Transverse colon (tissue), 4 donors: Measurements from ENCODE around the gene NFKBIL1. TPM values are rescaled to one million over a fixed set of nuclear protein-coding genes. Genes with fewer than 3 reads are reported as not detected.
A peak's percentile ranks its signal among the peaks of the same experiment; 100 is the strongest.

Experiments used
- DNase-seq: peaks from one replicate; pipeline ENCODE4 v3.0.0-alpha.2; 2019
- H3K27ac ChIP-seq, 4 donors: fragments of 200-600 bp; sonication (generic); 2 replicates each; pipeline ENCODE4 v1.5.1; 2016 to 2018; ENCODE audit warnings: inconsistent platforms in 4 of 4
- H3K27me3 ChIP-seq: fragments of 200-600 bp; sonication (generic); 2 replicates; pipeline ENCODE4 v1.5.1; 2017; ENCODE audit warnings: inconsistent platforms
- H3K36me3 ChIP-seq, 4 donors: fragments of 200-600 bp; sonication (generic); 2 replicates each; pipeline ENCODE4 v1.5.1; 2017 to 2019; ENCODE audit warnings: inconsistent platforms in 4 of 4
- H3K4me1 ChIP-seq, 4 donors: fragments of 200-600 bp; sonication (generic); 2 replicates each; pipeline ENCODE4 v1.5.1; 2017 to 2020; ENCODE audit warnings: inconsistent platforms in 4 of 4
- H3K4me3 ChIP-seq, 4 donors: fragments of 200-600 bp; sonication (generic); 1 replicate in 1 of 4; 2 replicates in 3 of 4; pipeline versions ENCODE4 v1.5.1 to v1.6.1; 2017 to 2019; ENCODE audit warnings: inconsistent platforms in 4 of 4
- H3K9me3 ChIP-seq, 2 donors: fragments of 200-600 bp; sonication (generic); 2 replicates each; pipeline ENCODE4 v1.5.1; 2017 to 2019; ENCODE audit warnings: inconsistent platforms in 2 of 2
- CTCF ChIP-seq, 5 experiments: fragments of 200-600 bp in 3 of 5; fragments of 450-650 bp in 2 of 5; sonication (generic) in 3 of 5; IDR thresholded peaks; 1 replicate in 2 of 5; 2 replicates in 3 of 5; pipeline ENCODE4 v1.5.1; 2016 to 2017; ENCODE audit warnings: antibody characterized with exemption in 5 of 5, inconsistent platforms in 3 of 5, mild to moderate bottlenecking in 2 of 5, moderate library complexity in 1 of 5
- EP300 ChIP-seq: sonication (generic); formaldehyde crosslinking; IDR thresholded peaks from one replicate; pipeline ENCODE4 v1.6.1; 2017; ENCODE audit warnings: antibody characterized with exemption, low read depth
- POLR2A ChIP-seq: fragments of 450-650 bp; IDR thresholded peaks from one replicate; pipeline ENCODE4 v1.6.1; 2016; ENCODE audit warnings: antibody characterized with exemption, mild to moderate bottlenecking, moderate library complexity
- POLR2AphosphoS5 ChIP-seq, 3 donors: sonication (generic); formaldehyde crosslinking; IDR thresholded peaks; one replicate each; pipeline ENCODE4 v1.6.1; 2016; ENCODE audit warnings: antibody characterized with exemption in 3 of 3
- WGBS, 2 donors: methylation state at CpG; one replicate each; pipeline ENCODE4 v1.1.5; 2018; ENCODE audit warnings: low coverage in 1 of 2; 5-methylcytosine and 5-hydroxymethylcytosine counted together
- in situ Hi-C, 4 donors: fragments of 200-750 bp; cut with MboI; loops; one replicate each; pipeline versions ENCODE4 v1.15.0 to v1.15.1; 2017; ENCODE audit warnings: low sequenced_read_pairs in 3 of 4, low pct_ligation_motif_present in 1 of 4, low pct_unique_long_range_greater_than_20kb in 1 of 4
- intact Hi-C: fragments of 100-400 bp; cut with DNase I; formaldehyde crosslinking; loops from one replicate; pipeline ENCODE4 v1.15.1; 2023; ENCODE audit warnings: low total_unique reads
- total RNA-seq, 4 donors: library from RNA; depleted of rRNA; stranded (reverse); fragments of >200 nt; gene quantifications; one replicate each; pipeline ENCODE4 v1.1.0, GENCODE V29; 2016

The NFKBIL1 gene
- total RNA-seq, 4 donors from 2014 or later = 13.7 to 29.5 (median 22.9) TPM

GRCh38 chr6:31525932-31526591 is 21.3 kb upstream of the NFKBIL1 start:
- no peaks in the 10 kb centered on the region for H3K27me3 ChIP-seq
- intact Hi-C loops (no loop called here), in situ Hi-C loops (no loop called here)
- no peak overlapping the region for H3K27ac ChIP-seq
- H3K9me3 ChIP-seq = no peaks in the 10 kb centered on the region
- H3K4me1 ChIP-seq = no peaks in the 10 kb centered on the region
- TF ChIP-seq POLR2A (no peak), POLR2AphosphoS5 (IDR thresholded peaks at IDR 0.05) (no peak), CTCF (IDR thresholded peaks at IDR 0.05) (no peak), EP300 (no peak)
- H3K36me3 ChIP-seq = peaks cover 0 to 11% (median 7%) of the 10 kb centered on the region in 4 donors
- no peak overlapping the region for H3K4me3 ChIP-seq
- WGBS, 2 donors = 60 to 61% methylated on average over 2 to 4 of the region's 4 CpGs
- DNase-seq = no peak

GRCh38 chr6:31528307-31528777 is 19.1 kb upstream of the NFKBIL1 start:
- H3K4me3 ChIP-seq = no peak overlapping the region
- no peak overlapping the region for H3K27ac ChIP-seq
- H3K36me3 ChIP-seq = peaks cover 0 to 32% (median 18%) of the 10 kb centered on the region in 4 donors
- intact Hi-C loops = no loop called here
- H3K9me3 ChIP-seq = no peaks in the 10 kb centered on the region
- no peak for TF ChIP-seq POLR2A
- TF ChIP-seq EP300 = no peak
- no peak for TF ChIP-seq POLR2AphosphoS5 (IDR thresholded peaks at IDR 0.05)
- TF ChIP-seq CTCF (IDR thresholded peaks at IDR 0.05) = no peak
- DNase-seq = no peak
- WGBS, 2 donors = 80 to 88% methylated on average over 1 to 4 of the region's 4 CpGs
- no peaks in the 10 kb centered on the region for H3K4me1 ChIP-seq
- in situ Hi-C loops = no loop called here
- no peaks in the 10 kb centered on the region for H3K27me3 ChIP-seq

GRCh38 chr6:31528821-31529328 is 18.5 kb upstream of the NFKBIL1 start, which contains the start of gene MCCD1:
MCCD1 (plus strand) TSS chr6:31528962; CDS start chr6:31529015, 53 bp downstream.
- H3K27me3 ChIP-seq = no peaks in the 10 kb centered on the region
- H3K4me3 ChIP-seq = no peak within 1 kb of the TSS
- intact Hi-C loops (no loop called here), in situ Hi-C loops (no loop called here)
- H3K36me3 ChIP-seq = peaks cover 0 to 37% (median 20%) of the 10 kb centered on the region in 4 donors
- H3K27ac ChIP-seq = no peak within 1 kb of the TSS
- DNase-seq = no peak
- peak in 1 of 3 donors; percentile 2 for TF ChIP-seq POLR2AphosphoS5 (IDR thresholded peaks at IDR 0.05)
- TF ChIP-seq EP300 = no peak
- no peak for TF ChIP-seq CTCF (IDR thresholded peaks at IDR 0.05)
- 95% methylated on average over 2 of the region's 7 CpGs; no CpG with 5 or more reads in 1 of the 2 donors for WGBS, 2 donors
- H3K4me1 ChIP-seq = no peaks in the 10 kb centered on the region
- no peaks in the 10 kb centered on the region for H3K9me3 ChIP-seq

GRCh38 chr6:31529329-31530150 is 17.9 kb upstream of the NFKBIL1 start:
- no peak overlapping the region for H3K4me3 ChIP-seq
- 58% methylated on average over 12 of the region's 12 CpGs; no CpG with 5 or more reads in 1 of the 2 donors for WGBS, 2 donors
- in situ Hi-C loops (no loop called here), intact Hi-C loops (no loop called here)
- H3K36me3 ChIP-seq = peaks cover 0 to 44% (median 23%) of the 10 kb centered on the region in 4 donors
- H3K27ac ChIP-seq = no peak overlapping the region
- no peaks in the 10 kb centered on the region for H3K4me1 ChIP-seq
- no peak for TF ChIP-seq CTCF (IDR thresholded peaks at IDR 0.05)
- TF ChIP-seq EP300 = no peak
- peak in 1 of 3 donors; percentile 27 for TF ChIP-seq POLR2AphosphoS5 (IDR thresholded peaks at IDR 0.05)
- H3K27me3 ChIP-seq = no peaks in the 10 kb centered on the region
- H3K9me3 ChIP-seq = no peaks in the 10 kb centered on the region
- DNase-seq = no peak
